ENCODE data around the gene UCP3. TPM values are rescaled to one million over a fixed set of nuclear protein-coding genes. Genes with fewer than 3 reads are reported as not detected.

Gene UCP3
- total and polyA plus RNA-seq, 8 donors = under 0.01 to 28.0 (median 0.70) TPM; not detected in 1

DNA sequence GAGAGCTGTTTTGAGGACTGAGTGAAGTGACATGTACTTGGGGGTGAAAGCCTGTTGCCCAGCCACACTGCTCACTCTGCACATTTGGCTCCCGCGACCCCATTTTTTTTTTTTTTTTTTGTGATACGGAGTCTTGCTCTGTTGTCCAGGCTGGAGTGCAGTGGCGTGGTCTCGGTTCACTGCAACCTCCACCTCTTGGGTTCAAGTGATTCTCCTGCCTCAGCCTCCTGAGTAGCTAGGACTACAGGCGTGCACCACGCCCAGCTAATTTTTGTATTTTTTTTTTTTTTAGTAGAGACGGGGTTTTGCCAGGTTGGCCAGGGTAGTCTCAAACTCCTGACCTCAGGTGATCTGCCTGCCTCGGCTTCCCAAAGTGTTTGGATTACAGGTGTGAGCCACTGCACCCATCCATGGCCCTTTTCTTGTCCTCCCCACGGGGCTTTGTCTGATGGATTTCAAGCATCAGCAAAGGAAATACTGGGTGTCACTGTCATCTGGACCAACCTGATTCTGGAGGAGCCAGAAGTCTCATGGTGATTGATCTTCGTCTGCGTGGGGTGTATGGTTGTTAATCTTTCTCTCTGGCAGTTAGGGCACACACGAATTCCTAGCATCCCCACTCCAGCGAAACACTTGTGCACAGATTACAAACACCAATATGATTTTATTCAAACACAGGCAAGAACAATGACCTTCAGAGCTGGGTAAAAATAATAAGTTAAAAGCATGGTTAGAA lies 3.4 kb upstream of the UCP3 start:
- Histone ChIP-seq H3K4me3 (no peak overlapping the region), H3K27me3 (no peaks in the 10 kb centered on the region), H3K36me3 (peaks cover 0 to 41% (median 25%) of the 10 kb centered on the region in 4 donors), H3K27ac (no peak overlapping the region), H3K9me3 (no peaks in the 10 kb centered on the region), H3K4me1 (peaks cover 0 to 19% (median 7%) of the 10 kb centered on the region in 4 donors)
- intact Hi-C loops (cut with DNase I; ENCODE audit: low total_unique reads) = no loop called here
- TF ChIP-seq, protein P1, sequence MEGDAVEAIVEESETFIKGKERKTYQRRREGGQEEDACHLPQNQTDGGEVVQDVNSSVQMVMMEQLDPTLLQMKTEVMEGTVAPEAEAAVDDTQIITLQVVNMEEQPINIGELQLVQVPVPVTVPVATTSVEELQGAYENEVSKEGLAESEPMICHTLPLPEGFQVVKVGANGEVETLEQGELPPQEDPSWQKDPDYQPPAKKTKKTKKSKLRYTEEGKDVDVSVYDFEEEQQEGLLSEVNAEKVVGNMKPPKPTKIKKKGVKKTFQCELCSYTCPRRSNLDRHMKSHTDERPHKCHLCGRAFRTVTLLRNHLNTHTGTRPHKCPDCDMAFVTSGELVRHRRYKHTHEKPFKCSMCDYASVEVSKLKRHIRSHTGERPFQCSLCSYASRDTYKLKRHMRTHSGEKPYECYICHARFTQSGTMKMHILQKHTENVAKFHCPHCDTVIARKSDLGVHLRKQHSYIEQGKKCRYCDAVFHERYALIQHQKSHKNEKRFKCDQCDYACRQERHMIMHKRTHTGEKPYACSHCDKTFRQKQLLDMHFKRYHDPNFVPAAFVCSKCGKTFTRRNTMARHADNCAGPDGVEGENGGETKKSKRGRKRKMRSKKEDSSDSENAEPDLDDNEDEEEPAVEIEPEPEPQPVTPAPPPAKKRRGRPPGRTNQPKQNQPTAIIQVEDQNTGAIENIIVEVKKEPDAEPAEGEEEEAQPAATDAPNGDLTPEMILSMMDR (IDR thresholded peaks at IDR 0.05) = no peak
- TF ChIP-seq POLR2AphosphoS5 (IDR thresholded peaks at IDR 0.05) (no peak), POLR2A (IDR thresholded peaks at IDR 0.05) (no peak), EP300 (IDR thresholded peaks at IDR 0.05) (no peak)
- DNase-seq = no peak
- 83 to 93% (median 91%) methylated on average over 14 of the region's 14 CpGs for WGBS, 5 donors

DNA sequence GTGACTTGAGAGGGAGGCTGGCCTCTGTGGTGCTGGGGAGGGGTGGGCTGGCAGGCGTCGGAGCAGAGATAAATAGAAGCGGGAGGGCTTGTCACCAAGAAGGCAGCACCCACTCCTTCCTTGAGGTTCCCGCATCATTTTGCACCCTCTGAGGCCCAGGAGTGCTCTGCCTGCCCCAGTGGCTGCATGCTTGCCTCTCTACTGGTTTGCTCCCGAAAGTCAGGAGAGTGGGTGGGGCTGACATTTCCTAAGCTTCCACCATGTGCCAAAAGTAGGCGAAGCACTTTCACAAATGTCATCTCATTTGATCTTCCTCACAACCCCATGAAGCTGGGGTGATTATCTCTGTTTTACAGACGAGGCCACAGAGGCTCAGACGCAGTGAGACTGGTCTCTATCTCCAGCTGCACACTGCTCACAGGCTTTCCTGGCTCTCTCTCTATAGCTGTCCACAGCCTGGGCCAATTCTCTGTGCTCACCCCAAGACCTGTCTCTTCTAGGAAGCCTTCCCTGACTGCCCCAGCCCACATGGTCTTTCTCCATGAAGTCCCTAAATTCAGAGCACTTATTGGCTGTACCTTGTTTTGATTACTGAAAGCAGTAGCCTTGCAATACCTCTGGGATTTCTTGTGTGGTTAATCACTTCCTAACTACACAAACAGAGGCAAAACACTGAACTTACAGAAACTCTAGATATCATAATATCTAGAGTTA lies 2.6 kb upstream of the UCP3 start:
- intact Hi-C loops (cut with DNase I; ENCODE audit: low total_unique reads) = no loop called here
- TF ChIP-seq, protein P1 (IDR thresholded peaks at IDR 0.05) = no peak
- TF ChIP-seq EP300 (IDR thresholded peaks at IDR 0.05) (no peak), POLR2AphosphoS5 (IDR thresholded peaks at IDR 0.05) (no peak), POLR2A (IDR thresholded peaks at IDR 0.05) (no peak)
- no peaks in the 10 kb centered on the region for H3K9me3 ChIP-seq
- H3K27ac ChIP-seq = no peak overlapping the region
- 74 to 89% (median 80%) methylated on average over 3 to 8 of the region's 8 CpGs for WGBS, 5 donors
- no peak for DNase-seq
- H3K36me3 ChIP-seq = peaks cover 0 to 34% (median 22%) of the 10 kb centered on the region in 4 donors
- no peak overlapping the region for H3K4me3 ChIP-seq
- H3K4me1 ChIP-seq = peaks cover 0 to 19% (median under 1%) of the 10 kb centered on the region in 4 donors
- H3K27me3 ChIP-seq = no peaks in the 10 kb centered on the region

DNA sequence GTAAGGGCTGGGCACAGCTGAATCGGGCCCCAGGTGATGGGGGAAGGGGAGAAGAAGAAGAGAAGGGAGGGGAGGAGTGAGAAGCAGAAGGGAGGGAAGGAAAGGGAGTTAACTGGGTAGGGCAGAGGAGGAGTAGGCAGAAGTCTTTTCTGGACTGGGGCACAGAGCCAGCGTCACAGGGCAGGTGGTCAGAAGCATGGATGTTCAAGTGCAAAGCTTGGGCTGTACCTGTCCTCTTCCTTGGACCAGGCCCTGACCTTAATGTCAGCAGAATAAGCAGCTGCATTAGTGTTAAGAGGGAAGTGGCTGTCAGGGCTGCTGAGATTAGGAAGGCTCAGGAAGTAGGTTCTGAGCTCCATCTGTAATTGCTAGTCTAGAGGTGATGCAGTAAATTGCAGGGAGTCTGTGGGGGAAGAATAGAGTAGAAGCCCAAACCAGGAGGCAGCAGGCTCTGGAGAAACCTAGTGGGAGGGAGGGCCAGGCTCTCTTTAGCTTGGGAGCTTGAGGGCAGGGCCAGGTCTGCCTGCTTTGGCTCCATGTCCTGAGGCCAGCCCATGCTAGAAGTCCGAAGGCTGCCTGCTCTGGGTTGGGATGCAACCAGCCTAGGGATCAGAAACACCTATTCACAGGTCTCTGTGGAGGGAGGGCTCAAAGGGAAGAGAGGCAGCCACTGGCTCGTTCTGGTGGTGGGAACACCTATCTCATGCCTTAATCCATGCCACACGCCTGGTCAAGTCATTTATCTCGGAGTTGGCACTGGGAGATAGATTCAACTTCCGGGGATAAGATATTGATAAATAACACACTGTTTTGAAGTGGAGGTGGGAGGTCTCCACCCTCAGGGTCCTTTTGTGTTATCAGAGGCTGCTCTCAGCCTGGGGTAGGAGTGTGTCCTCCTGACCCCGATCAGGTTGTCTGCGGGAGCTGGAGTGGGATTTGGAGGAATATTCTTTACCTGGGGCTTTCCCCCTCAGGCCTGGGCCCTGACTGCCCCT lies 1.7 kb upstream of the UCP3 start:
- Histone ChIP-seq H3K36me3 (peaks cover 0 to 31% (median 17%) of the 10 kb centered on the region in 4 donors), H3K27ac (no peak overlapping the region), H3K9me3 (no peaks in the 10 kb centered on the region), H3K4me1 (peaks cover 0 to 21% (median under 1%) of the 10 kb centered on the region in 4 donors), H3K27me3 (no peaks in the 10 kb centered on the region), H3K4me3 (no peak overlapping the region)
- intact Hi-C loops (cut with DNase I; ENCODE audit: low total_unique reads) = no loop called here
- WGBS, 5 donors = 73 to 88% (median 84%) methylated on average over 7 to 9 of the region's 9 CpGs
- TF ChIP-seq POLR2AphosphoS5 (IDR thresholded peaks at IDR 0.05) = no peak
- TF ChIP-seq, protein P1 (IDR thresholded peaks at IDR 0.05) = no peak
- TF ChIP-seq POLR2A (IDR thresholded peaks at IDR 0.05) = no peak
- TF ChIP-seq EP300 (IDR thresholded peaks at IDR 0.05) = no peak
- DNase-seq = no peak

All from stomach (tissue), 9 donors.